NCI-H128 (cell line): ENCODE data around the gene ADORA1.

ENCODE experiments used
- DNase-seq: peaks from one replicate; lab custom pipeline; 2025; ENCODE audit not compliant: unreplicated experiment; lab: John Stamatoyannopoulos, UW

Gene ADORA1

GRCh38 chr1:203184467-203184866 lies 56.9 kb downstream of the ADORA1 start:
- DNase-seq: no peak

- no peak for DNase-seq
Observed at GRCh38 chr1:203185061-203185461, 57.5 kb downstream of the ADORA1 start.

DNA sequence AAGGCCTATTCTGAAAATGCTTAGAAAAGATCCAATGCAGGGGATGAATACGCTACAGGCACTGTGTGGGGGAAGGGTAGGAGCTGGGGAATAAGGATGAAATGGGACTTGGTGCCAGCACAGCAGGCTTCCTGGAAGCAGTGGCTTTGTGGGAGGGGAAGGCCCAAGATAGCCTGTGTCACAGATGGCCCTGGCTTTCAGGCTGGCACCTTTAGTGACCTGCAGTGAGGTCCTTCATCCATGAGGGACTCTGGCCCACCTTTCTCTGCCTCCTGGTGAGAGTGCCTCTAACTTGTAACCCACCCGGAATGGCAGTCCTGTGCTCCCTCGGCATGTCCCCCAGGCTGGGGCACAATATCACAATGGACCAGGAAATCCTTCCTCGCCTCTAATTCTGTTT lies 58.1 kb downstream of the ADORA1 start:
- DNase-seq: no peak

GRCh38 chr1:203186091-203186445 lies 58.5 kb downstream of the ADORA1 start:
- no peak for DNase-seq

- no peak for DNase-seq
Observed at GRCh38 chr1:203186446-203187303, 59.1 kb downstream of the ADORA1 start, which contains the start of gene CHI3L1. Gene CHI3L1, minus strand, starts transcription at chr1:203186704. Its CDS starts 81 bp downstream, at chr1:203186623.

DNA sequence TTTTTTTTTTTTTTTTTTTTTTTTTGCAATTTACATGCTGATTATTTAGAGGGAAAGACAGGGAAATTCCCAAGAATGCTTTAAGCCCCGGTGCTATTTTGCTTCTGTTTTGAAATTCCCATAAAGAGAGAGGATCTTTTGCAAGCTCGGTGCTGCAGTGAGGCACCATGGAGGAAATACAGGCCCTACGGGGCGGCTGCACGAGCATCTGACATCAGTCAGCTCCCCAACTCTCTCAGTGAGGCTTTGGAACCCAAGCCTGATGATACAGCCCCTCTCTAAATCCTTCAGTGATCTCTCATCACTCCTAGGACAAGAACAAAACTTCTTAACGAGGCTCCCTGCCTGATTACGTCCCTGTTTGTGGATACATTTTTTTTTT lies 59.8 kb downstream of the ADORA1 start:
- DNase-seq: no peak

- no peak for DNase-seq
Observed at GRCh38 chr1:203187689-203188264, 60.3 kb downstream of the ADORA1 start.

DNA sequence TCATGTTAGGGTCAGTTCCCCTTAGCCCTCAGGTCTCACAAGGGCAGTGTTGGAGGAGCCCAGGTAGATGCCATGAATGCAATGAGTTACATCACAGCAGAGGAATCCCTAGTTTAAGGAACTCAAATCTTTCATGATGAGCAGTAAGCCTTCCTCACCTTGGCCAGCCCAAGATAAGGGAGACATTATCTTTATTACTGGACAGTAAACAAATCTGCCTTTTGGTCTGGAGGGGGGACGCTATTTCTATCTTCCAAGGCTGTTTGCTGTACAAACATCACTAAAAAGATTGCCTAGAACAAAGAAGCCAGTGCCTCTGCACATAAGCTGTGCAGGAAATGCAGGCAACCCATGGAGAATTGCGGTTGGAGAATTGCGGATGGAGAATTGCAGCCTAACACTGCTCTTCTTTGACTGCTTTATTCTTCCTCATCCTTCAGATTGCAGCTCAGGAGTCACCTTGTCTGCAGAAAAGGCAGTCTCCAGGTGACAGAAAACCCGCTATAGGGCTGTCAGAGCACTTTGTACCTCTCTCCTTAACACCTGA lies 61.2 kb downstream of the ADORA1 start:
- no peak for DNase-seq

DNA sequence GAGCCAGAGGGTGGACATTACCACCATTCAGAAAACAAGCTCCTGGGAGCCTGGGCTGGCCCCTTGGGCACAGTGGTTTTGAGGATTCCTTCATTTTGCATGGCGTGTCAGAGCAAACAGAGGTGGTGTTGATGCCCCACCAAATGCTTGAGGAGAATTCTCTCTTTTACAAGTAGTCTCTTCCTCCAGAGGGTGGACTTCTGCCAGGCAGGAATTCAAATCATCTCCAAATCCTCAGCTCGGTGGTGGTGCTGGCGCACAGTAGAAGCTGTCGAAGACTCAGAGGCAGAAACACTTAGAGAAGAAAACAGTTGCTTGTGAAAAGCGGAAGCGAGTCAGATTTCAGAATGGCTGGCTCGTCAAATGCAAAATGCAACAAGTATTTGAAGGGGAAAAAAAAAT lies 62.4 kb downstream of the ADORA1 start:
- DNase-seq: no peak

DNA sequence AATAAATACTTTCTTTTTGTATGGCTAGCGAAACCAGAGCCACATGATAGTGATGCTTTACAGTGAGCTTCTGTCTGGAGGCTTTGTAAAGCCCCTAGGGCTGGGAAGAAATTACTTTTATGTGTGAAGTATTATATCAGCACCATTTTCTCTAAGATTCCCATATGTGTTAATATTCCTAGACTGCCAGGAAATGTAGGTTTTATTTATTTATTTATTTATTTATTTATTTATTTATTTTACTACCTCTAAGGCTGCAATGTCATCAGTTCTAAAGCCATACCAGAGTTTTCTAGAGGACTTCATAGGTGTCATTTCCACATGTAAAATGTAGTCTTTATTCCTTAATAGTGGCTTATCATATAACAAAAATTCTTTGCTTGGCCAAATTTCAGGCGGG lies 63.4 kb downstream of the ADORA1 start:
- DNase-seq: no peak

DNA sequence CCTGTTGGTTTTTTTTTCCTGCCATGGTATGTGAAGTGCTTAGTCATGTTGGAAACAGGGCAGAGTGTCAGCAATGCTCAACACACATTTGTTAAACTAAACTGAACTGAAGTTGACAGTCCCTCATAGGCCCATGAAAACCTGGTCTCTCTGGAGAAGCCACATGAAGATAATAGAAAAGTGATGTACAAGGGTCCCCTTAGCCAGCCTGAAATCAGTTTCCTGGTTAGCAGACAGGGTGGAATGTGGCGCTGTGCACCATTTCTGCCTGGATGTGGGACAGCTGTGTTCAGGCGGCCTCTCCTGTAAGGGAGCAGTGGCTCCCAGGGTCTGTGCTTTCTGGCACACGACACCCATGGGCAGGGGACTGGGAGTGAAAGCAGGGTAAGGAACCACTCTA lies 68.8 kb downstream of the ADORA1 start:
- no peak for DNase-seq

- no peak for DNase-seq
Observed at GRCh38 chr1:203197625-203198024, 70.1 kb downstream of the ADORA1 start.

DNA sequence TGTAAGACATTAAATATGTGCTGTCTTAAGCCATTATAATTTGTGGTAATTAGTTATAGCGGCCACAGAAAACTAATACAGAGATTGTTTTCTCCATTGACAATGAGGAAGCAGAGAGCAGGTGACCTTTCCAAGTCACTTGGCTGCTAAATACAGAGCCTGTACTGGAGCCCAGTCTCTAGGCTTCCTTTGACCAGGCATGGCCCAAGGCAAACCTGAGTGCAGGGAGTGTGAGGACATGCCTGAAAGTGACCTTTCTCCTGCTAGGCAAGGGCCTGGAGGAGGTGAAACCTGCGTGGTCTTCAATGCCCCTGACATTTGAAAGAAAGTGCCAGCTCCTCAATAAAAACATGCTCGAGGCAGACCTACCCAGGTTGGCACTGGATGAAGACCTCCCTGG lies 71.5 kb downstream of the ADORA1 start:
- no peak for DNase-seq

GRCh38 chr1:203199481-203199815 lies 71.9 kb downstream of the ADORA1 start:
- DNase-seq: no peak

- no peak for DNase-seq
Observed at GRCh38 chr1:203199816-203200571, 72.5 kb downstream of the ADORA1 start.

DNA sequence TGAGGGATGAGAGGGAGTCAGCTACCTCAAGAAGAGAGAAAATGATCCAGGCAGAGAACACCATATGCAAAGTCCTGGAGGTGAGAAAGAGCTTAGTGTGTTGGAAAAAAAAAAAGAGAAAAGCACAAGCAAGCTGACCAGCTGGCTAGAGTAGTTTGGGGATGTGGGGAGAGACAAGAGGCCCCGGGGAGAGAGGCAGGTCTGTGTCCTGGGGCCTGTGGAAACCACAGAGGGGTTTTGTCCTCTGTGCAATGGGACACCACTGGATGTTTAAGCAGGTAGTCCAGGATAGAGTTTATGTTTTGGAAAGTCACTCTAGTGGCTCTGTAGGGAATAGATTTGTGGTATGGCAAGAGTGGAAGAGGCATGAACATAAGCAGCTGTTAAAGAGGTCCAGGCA lies 73.4 kb downstream of the ADORA1 start:
- no peak for DNase-seq

DNA sequence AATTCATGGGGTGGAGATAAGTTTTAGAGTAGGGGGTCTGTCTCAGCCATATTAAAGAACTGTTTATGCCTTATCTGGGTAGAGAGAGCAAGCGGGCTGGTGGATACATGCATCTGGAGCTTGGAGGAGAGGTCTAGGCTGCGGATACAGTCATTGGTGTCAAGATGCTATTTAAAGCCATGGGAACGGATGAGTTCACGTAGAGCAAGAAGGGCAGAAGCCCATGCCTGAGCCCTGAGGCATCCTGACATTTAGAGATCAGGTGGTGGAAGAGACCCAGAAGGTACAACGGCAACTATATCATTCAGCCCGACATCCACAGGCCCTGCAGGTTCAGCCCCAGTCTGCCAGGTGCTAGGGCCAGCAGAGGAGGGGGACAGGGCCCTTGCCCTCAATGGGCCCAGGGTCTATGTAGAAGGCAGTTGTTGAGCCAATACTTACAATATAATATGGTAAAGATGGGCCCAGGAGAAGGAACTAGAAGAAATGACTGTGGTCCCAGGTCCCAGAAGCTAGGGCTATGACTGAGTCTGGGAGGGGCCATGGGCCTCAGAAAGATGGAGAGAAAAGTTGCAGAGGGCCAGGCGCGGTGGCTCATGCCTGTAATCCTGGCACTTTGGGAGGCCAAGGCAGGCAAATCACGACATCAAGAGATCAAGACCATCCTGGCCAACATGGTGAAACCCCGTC lies 74.1 kb downstream of the ADORA1 start:
- no peak for DNase-seq

DNA sequence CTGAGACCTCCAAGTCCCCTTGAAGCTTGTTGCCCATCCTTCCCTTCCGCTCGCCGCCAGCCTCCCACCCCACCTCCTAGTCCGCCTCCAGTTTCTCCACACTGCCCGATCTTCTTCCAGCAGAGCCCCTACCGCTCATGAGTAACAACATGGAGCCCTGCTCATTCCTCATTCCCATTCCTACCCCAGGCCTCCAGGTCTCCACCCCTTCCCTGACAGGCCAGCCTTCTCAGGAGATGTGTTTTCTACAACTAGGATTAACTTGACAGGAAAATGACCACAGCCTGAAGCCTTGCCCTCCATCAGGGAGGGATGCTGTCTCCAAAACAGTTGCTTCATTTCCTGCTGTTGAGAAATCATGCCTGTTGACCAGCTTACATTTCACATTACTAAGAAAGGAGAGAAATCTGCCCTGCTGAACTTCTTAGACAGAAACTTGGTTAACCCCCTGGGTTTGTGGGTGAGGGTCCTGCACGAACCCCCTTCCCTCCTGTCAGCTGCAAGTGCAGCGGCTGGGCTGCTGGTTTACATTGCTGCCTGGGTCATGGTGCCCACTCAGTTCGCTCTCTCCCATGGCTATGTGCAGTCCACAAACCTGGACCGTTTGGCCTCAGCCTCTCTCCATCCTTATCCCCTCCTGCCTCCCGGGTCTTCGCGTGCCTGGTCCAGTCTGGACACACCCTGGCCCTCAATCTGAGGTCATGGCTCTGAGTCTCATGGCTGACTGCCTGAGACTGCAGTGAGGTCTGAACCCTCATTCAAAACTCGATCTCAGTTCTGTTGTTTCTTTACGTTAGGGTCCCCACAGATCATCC lies 75.1 kb downstream of the ADORA1 start:
- no peak for DNase-seq

DNA sequence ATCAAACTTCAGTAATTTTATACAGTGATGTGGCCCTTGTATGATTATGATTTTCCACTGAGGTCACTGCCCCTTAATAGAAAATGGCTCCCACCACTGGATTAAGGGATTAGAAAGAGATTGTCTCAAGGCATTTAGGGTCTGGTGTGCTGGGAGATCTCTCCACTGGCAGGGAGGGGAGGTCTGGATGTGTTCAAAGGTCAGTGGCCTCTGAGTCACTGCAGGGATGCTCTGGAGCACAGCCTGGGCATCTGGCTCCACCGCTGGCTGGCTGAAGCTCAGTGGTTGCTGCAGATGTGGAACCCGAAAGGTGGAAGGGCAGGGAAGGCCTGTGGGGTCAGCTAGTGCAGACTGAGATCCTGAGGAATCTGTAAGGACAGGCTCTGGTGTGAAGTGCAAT lies 77.2 kb downstream of the ADORA1 start:
- DNase-seq: no peak

GRCh38 chr1:203206129-203206687 lies 78.7 kb downstream of the ADORA1 start:
- no peak for DNase-seq
